Medulla oblongata (tissue), 1 donor: ENCODE results near the gene RTP5.

Experiments
- DNase-seq: peaks from one replicate; pipeline ENCODE4 v3.0.0-alpha.2; 2015; ENCODE audit errors: extremely low spot score

The RTP5 gene

DNA sequence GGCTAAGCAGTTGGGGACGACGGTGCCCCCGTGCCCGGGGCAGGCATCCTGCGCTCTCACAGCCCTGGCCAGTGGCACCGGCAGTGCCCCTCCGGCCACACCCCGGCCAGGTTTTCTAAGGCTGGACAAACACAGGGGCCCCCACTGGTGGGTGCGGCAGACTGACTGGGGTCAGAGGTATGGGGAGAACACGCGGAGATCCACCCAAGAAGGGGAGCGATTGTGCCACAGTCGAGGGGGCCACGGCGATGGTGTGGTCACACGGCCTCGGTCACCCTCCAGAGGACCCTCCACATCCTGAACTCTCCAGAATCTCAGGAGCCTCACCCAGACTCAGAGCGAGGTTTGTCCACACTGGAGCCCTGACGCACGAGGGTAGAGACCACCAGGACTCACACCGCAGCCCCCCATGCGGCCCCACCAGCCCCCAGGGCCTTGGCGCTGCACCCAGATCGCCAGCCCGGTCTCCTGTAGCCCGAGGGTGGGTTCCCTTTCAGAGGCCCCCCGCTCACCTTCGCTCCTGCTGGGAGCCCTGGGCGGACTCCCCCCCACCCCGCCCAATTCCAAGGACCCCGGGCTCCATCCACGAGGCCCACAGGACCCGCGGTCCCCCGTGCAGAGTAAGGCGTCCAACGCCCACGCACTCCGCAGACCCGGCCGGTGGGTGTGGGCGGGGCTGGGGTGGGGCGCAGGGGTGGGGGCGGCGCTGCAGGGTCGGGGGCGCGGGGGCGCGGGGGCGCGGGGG lies 26.0 kb upstream of the RTP5 start:
- no peak for DNase-seq

DNA sequence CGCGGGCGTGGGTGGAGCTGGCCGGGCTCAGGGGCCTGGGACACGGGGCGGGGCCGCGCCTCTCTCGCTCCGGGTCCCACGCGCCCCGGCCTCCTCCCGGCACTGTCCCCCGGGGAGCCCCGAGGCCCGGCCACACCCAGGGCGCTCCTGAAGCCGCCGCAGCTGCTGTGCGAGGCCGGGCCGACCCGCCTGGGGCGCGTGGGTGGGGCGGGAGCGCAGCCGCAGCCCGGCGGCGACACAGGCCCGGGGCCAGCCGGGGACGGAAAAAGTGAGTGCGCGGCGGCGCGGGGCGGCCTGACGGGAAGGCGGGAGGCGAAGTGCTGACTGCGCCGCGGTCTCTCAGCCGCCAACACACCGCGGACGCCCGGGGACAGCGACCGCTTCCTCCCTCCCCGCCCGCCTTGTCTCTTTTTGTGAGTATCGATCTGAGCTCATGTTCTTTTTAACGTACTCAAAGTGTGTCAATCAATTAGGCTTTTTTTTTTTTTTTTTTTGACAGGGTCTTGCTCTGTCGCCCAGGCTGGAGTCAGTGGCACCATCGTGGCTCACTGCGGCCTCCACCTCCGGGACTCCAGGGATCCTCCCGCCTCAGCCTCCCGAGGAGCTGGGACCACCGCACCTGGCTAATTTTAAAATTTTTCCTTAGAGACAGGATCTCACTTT lies 25.3 kb upstream of the RTP5 start:
- peak; percentile 33 for DNase-seq

DNA sequence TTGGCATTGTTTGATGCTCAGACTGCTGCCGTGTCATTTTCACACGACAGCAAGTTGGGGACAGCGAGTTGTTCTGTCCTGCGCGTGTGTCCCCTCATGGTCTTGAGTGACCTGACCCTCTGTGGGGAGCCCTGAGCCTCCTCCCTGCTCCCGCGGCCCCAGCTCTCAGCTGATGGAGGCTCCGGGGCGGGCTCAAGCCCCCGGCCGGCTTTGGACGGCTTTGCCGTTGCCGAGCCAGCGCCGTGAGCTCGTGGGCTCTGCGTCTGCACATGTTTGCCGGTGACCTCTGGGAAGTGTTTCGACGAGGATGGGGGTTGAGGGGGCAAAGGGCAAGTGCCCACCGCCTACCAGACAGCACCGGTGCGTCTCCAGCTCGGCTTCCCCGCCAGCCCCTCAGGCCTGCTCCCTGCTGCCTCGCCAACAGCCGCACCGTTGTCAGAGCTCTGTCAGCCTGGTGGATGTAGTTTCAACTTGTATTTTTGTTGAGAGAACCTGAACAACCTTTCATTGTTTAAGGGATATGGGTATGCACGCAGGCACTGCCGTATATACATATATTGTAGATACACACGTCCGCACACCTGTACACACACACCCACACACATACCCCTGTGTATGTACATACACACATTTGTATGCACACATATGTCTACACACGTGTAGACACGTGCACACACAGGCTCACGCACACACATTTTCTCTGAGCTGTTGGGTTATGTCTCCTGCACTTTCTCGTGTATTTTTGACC lies 24.5 kb upstream of the RTP5 start:
- DNase-seq = no peak

DNA sequence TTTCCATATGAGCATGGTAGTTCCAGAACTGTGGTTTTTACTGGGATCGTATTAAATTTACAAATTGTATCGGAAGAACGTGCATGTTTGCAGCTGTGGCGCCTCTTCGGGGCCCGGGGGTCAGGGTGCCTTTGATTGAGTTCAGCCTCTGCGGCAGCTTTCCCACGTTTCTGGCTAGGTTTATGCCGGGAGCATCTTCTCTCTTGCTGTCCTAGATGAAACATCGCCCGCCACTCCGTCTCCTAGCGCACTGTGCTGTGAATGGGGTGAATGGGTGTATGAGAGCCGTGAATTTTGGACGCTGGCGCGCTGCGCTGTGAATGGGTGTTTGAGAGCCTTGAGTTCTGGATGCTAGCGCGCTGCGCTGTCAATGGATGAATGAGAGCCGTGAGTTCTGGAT lies 23.1 kb upstream of the RTP5 start:
- no peak for DNase-seq

DNA sequence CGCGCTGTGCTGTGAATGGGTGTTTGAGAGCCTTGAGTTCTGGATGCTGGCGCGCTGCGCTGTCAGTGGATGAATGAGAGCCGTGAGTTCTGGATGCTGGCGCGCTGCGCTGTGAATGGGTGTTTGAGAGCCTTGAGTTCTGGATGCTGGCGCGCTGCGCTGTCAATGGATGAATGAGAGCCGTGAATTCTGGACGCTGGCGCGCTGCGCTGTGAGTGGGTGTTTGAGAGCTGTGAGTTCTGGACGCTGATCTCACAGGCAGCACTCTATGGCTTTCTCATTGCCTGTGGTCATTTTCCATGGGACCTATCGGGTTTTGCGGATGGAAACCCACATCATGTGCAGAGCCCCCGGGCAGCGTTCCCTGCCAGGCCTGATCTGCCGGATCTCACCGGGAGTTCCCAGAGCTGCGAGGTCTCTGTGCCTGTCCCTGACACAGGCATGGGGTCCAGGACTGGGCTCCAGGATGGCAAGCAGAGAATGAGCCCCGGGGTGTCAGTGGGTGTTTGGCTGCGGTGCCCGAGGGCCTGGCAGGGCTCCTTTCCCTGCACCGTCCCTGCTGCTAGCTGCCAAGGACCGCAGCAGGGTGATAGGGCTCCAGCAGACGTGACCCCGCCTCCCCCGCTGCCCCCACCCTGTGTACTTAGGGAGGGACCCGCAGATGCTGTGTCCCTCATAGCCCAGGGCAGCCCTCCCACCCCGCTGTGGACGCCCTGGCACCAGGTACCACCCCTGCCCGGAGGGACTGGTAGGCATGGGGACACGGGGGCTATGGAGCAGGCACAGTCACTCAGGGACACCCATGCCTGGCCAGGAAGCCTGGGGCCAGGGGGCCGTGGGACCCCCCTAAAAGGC lies 20.5 kb upstream of the RTP5 start:
- DNase-seq = no peak

DNA sequence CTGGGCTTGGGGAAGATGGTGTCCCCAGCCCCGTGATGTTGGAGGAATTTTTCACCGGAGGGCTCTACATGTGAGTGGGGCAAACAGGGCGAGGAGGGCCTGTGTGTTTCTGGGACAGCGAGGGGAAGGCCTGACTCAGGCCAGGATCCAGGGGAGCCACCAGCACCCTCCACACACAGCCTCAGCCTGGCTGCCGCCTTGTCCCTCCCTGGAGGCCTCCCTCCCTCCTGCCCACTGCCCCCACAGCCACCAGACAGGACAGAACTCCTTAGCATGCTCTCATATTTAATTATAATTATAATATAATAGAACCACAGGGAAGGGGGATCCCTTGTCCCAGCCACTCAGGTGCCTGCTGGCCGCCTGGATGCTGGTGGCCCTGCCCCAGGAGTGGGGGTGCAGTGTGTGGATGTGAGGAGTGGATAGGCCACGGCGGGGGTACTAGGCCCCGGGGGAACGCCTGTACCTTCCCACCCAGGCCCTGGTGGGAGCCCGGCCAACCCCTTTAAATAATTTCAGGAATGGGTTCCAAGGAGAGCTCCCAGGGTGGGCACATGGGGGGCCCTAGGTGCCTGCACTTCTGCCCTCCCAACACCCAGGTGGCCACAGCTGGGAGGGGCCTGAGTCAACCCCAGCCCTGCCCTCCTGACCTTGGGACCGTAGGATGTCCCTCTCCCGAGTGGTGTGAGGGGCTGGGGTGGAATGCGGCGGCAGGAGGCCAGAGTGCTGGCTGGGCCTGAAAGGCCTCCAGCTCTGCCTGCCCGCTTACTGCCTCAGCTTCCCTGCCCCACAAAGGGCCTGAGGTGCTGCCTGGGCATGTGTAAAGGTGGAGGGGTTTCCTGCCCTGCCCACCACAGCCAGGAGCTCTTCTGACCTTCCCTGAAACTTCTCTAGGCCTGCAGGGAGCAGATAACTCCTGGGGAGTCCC lies 19.6 kb upstream of the RTP5 start:
- no peak for DNase-seq

DNA sequence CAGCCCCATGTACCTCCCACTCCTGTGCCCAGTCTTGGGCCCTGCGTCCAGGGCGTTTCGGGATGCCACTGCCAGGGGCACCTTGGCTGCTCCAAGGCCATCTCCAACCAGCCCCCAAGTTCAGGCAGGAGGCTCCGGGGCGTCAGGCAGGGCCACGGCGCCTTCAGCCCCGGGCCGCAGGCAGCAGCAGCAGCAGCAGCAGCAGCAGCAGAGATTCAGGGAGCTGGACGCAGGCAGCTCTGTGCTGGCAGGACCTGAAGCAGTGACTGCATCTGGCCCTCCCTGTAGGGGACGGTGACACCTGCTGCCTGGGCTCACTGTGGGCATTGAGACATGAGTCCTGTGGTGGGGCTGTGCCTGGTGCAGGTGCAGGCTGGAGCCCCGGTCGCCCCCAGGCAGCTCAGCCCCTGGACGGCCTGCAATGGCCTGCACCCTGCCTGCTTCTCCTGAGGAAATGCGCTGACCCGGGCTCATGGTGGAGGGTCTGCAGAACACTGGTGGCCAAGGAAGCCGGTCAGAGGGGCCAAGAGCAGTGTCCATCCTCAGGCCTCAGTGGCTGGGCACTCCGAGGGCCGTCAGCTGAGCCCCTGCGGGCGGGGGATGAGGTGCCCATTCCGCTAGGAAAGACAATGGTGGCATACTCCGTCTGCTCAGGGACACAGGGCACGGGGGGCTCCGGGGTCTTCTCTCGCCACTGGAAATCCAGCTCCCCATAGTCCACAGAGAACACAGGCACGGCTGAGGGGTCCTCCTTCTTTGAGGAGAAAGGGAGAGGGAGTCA lies 18.8 kb upstream of the RTP5 start:
- no peak for DNase-seq

DNA sequence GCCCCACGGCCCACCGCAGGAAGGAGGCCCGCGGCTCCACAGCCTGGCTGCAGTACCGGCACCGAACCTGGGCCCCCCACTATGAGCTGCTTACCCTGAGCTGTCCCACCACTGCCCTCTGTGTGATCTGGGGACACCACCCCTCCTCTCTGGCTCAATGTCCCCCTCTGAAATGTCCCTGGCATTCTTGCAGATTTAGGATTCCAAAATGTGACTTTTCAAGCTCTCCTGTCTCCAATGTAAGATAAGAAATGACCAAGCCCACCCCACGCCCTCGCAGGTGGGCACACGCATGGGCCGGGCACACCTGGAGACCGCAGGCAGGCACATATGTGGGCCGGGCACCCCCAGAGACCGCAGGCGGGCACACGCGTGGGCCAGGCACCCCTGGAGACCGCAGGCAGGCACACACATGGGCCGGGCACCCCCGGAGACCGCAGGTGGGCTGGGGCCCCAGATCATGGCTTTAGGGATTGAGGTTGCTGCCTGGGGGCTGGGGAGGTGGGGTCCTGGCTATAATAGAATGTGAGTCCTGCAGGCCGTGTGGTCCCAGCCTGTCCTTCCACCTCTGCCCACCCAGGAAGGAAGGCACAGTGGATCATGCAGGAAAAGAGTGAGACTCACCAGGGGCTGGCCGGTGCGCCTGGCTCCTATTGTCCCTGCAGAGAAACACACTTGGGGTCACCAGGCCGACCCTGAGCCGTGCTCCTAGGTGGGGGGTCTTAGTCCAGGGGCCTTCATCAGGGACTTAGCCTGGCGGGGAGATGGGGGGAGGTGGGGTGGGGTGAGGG lies 18.0 kb upstream of the RTP5 start:
- no peak for DNase-seq

DNA sequence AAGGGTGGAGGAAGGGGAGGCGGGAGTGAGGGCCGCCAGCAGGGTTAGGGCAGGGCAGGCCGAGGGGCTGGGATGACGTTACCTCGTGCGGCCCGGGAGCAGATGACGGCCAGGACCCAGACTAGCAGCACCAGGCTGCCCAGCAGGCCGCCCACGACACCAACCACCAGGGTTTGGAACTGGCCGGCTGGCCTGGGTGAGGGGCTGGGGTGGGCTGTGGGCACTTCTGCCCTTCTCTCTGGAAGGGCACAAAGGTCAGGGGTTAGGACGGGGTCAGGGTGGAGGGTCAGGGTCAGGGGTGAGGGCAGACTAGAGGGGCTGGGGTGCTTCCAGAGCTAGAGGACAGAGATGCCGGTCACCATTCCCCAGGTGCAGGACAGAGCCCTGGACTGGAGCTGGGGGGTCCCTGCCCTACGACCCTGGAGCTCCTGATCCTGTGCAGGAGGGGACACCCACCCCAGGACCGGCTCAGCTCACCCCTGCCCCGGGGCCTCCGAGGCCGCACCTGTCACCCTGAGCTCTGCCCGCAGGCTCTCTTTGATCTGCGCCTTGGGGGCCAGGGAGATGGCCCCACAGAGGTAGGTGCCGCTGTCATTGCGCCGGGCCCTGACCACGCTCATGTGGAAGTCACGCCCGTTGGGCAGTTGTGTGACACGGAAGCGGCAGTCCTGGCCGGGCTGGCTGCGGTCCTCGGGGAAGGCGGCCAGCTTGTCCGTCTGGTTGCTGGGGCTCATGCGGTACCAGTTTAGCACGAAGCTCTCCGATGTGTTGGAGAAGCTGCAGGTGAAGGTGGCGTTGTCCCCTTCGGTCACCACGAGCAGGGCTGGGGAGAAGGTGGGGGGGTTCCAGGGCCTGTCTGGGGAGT lies 17.2 kb upstream of the RTP5 start:
- no peak for DNase-seq

DNA sequence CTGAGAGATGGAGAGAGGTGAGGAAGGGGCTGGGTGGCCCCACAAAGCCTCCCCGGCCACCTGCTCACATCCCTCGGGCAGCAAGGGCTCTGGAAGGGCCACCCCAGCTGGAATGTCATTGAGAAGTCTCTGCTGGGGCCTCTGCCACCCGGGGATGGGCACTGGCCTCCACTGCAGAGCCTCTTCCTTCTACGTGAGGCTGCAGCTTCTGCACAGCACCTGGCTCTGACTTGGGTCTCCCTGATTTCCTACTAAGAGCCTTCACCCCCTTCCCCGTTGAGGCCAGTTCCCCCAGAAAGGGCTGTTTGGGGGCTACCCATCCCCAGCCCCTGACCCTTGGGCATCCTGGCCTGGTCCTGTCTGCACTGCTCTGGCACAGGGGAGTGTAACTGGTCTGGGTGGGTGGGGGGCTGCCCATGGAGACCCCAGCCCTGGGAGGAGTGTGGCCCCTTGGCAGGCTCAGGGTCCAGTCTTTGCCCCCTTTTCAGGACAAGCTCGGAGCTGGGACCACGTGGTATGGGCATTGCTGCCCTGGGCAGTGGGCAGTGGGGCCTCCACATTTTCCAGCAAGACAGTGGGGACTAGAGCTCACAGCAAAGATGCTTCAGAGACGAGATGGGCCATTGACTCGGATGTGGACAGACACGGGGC lies 16.4 kb upstream of the RTP5 start:
- no peak for DNase-seq

DNA sequence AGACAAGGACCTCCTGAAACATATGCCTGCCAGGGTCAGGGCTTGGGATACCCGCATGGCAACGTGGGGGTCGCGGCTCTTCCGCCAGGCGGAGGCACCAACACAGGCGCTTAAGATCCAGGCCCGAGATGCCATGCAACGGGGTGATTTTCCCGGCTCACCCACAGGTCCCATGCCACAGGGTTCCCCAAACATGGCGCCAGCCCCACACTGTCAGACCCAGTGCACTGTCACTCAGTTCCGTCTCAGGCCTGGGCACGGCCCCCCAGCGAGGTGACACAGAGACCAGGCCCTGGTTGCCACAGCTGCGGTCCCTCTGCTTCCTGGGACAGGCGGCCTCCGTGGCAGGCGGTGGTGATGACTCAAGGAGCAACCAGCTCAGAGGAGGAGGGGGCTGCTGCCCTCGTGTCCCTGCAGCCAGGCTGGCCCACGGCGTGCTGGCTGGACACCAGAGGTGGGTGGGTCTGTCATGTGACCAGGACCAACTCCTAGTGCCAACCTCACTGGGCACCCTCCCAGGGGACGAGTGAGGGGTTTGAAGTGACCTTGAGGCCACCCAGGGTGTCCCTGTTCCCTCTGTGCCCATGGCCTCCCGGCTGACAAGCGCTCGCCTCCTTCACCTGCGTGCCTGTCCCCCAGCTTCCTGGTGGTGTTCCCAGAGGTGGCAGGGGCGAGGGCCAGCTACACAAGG lies 15.7 kb upstream of the RTP5 start:
- DNase-seq = no peak

DNA sequence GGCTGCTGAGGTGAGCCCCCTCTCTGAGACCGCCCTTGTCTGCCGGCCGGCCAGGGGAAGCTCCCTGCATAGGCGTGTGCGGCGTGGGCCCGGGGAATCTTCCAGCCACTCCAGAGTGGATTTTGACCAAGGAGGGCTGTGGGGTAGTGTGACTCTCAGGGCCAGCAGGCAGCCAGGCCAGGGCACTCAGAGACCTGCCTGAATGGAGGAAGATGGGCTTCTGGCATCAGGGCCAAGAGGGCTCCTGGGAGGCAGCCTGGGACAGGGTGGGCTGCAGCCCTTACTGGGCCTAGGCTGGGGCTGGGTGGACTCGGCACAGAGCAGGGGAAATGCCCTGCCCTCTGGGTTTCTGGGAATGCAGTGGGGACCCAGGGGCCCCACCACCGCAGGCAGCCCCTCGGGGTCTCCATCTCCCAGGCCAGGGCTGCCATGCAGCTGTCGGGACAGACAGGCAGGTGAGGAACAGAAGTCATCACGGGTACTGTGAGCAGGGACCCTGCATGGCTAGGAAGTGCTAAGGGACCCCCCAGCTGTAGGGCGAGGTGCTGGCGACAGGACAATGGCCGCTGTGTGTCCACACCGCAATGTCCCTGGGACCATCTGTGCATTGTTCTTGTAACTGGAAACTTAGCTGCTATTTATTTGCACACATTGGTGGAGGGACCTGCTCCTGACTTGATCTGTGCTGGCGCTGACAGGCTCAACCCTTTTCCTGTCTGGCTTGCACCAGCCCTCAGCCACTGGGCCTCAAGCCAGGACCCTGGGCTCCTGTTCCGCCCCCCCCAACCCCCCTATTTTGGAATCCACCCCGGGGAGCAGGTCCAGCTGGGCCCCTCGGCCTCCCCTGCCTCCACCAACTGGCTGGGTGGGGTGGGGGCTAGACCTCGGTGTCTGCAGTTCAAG lies 14.9 kb upstream of the RTP5 start:
- no peak for DNase-seq

DNA sequence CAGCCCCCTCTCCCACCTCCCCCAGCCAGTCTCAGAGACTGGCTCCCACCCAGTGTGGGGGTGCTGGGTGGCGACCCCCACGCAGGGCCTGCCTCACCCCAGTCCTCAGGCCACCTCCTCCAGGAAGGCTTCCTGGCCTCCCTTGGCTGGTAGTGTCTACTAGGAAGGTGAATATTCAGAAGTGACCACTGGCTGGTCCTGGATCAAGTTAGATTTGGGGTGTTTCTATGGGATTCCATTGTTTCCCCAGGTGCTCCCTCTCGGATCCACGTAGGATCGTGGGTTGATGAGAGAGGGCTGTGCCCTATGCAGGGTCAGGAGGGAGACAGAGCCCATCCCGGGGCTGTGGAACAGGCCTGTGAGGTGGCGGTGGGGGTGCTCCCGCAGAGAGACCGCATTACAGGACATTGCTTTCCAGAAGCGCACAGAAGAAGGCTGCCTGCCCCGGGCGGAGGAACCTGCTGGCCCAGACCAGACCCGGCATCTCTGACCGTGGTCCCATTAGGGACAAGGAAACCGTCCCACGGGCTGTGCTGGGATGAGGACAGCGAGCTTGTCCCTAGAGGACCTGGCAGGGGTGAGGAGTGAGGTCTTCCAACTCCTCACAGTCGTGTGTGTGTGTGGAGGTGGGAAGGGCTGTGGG lies 14.2 kb upstream of the RTP5 start:
- no peak for DNase-seq

DNA sequence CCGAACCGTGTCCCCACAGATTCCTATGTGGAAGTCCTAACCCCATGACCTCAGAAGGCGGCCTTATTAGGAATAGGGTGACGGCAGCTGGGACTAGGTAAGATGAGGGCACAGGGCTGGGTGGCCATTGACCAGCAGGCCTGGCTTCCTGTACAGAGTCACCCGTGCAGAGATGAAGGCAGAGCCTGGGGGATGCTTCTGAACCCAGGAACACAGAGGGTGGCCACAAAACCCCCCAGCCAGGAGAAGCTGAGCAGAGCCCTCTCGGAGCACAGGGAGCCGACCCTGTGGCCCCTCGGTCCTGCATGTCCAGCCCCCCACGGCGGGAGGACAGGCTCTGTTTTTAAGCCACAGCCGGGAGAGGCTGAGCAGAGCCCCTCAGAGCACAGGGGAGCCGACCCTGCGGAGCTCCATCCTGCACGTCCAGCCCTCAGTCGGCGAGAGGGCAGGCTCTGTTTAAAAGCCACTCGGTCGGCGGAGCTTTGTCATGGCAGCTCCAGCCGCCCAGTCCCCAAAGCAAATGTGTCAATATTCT lies 13.6 kb upstream of the RTP5 start:
- no peak for DNase-seq

DNA sequence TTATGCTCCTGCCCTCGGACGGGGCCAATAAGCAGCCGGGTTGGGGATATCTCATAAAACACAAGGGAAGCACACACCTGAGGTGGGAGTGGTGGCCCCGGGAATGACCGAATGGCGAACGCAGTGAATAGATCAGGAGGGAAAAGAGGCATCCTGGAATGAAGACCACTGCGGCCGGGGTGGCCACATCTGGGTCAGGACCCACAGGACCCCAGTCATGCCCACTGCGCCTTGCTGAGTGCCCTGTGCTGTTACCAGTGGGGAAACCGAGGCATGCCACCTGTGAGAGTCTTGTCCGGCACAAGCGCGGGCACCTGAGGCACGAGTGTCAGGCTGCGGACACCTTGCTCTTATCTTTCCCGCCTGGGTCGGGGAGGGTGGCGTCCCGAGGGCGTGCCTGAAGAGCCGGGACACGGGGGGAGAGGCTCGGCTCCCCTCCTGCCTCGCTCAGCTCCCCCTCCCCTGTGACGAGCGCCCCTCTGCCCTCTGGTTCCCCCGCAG lies 12.4 kb upstream of the RTP5 start:
- no peak for DNase-seq
